ENCODE data around the gene RNF225.
"Not testable (repeated sequence)": the region's sequence is repeated elsewhere in the genome, so short reads cannot be mapped to it uniquely, and the experiment has no call there.

Gene RNF225

DNA sequence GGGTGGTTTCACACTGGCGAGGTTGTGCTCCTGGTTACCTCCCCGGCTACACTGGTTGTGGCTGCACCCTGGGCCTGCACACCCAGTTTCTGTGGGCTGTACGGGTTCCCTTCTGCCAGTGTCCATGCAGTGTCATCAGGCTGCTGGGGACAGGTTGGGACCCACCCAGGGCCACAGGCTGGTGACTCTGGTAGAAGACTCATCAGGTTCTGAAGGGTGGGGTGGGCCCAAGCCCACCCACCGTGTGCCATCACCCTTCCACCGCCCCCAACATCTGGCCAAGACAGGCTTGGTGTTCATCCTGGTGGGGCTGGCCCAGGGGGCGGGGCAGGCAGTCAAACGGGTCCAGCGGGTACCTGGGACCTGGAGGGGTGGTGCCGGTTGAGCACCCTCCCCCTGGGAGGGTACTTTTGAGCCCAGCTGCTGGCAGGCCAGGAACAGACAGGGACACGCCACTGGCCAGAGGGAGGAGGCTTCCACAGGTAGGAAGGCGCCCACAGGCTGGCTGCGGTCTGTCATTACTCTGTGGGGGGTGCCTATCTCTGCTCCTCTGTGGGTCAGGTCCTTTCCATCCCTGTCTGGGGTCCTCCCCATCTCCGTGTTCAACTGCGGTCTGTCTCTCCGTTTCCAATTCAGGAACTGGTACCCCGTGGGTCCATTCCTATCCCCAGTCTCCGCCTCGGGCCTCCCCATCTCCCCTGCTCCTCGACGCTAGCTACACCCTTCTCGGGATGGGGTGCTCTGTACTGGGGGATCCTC, at the start of gene RNF225:
Gene RNF225 (plus strand): TSS at position 437 of the 759 bp plus-strand sequence. CDS start 434 bp downstream, outside the sequence.
- no peak for DNase-seq (ENCODE audit: low spot score)
- no peak within 1 kb of the TSS for H3K27ac ChIP-seq
- TF ChIP-seq, protein P1, sequence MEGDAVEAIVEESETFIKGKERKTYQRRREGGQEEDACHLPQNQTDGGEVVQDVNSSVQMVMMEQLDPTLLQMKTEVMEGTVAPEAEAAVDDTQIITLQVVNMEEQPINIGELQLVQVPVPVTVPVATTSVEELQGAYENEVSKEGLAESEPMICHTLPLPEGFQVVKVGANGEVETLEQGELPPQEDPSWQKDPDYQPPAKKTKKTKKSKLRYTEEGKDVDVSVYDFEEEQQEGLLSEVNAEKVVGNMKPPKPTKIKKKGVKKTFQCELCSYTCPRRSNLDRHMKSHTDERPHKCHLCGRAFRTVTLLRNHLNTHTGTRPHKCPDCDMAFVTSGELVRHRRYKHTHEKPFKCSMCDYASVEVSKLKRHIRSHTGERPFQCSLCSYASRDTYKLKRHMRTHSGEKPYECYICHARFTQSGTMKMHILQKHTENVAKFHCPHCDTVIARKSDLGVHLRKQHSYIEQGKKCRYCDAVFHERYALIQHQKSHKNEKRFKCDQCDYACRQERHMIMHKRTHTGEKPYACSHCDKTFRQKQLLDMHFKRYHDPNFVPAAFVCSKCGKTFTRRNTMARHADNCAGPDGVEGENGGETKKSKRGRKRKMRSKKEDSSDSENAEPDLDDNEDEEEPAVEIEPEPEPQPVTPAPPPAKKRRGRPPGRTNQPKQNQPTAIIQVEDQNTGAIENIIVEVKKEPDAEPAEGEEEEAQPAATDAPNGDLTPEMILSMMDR (IDR thresholded peaks at IDR 0.05): no peak

DNA sequence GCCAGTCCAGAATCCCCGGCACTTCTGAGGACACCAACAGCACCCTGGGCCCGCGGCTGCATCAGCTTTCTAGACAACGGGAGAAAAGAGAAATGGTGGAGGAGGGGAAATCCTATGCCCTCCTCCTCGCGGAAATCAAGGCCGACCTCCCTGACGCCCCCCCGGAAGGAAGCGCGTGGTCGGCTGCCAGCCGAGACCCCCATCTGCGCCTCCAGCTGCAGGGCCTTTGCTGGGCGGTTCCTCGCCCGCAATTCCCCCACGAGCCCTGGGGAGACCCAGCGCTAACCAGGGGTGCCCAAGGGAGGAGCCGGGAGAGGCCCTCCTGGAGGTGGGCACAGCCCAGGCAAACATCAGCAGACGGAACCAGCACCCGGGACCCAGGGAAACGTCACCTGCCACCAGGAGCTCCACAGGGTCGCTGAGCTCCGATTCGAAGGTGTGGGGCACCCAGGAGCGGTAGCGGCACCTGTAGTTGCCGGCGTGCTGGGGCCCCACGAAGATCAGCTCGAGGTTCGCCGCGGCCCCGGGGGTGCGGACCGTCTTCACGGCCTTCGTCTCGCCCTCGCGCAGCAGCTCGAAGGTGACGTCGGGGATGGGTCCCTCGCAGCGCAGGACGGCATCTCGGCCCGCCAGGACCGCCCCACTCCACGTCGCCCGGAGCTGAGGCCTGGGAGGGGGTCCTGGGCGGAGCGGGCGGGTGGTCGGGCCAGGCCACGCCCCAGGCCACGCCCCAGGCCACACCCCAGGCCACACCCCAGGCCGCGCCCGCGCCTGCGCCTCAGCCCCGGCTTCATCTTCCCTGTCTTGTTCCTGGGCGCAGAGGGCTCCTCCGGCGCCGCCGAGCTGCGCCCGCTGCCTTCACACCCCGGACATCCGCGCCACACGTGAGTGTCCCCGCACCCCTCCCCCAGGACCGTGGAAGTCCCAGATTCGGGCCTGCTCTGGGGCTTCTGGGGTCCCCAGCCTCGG, 48.2 kb upstream of the RNF225 start:
- peak overlapping the region; percentile 86 for H3K4me3 ChIP-seq
- DNase-seq (ENCODE audit: low spot score): peak; percentile 83
- H3K27ac ChIP-seq: peak overlapping the region; percentile 67 to 95
- TF ChIP-seq, protein P1 (IDR thresholded peaks at IDR 0.05): no peak

More for the DNA sequence above, at the start of gene RNF225:
- H3K4me3 ChIP-seq: peak within 1 kb of the TSS; percentile 21

DNA sequence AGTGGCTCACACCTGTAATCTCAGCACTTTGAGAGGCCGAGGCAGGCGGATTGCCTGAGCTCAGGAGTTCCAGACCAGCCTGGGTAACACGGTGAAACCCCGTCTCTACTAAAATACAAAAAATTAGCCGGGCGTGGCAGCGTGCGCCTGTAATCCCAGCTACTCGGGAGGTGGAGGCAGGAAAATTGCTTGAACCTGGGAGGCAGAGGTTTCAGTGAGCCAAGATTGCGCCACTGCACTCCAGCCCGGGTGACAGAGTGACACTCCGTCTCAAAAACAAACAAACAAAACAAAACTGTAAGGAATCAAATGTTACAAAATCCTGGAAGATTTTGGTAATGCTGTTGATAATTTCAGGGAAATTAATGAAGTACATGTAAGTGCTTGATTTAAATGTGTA, 47.4 kb upstream of the RNF225 start:
- Histone ChIP-seq H3K27ac (peak overlapping the region; percentile 67 to 95), H3K4me3 (peak overlapping the region; percentile 86)
- DNase-seq (ENCODE audit: low spot score): not testable (repeated sequence)

DNA sequence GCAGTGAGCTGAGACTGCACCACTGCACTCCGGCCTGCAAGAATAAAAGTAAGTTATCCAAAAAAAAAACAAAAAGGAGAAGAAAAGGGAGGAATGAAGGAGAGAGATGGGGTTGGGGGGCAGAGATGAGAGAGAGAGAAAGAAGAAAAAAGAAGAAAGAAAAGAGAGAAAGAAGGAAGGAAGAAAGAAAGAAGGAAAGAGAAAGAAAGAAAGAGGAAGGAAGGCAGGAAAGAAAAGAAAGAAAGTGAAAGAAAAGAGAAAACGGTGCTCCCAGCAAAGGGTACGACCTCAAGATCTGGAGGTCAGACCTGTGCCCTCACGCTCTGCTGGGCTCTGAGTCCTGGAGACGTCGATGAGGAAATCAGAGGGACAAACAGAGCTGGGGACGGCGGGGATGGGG, 45.9 kb upstream of the RNF225 start:
- TF ChIP-seq, protein P1 (IDR thresholded peaks at IDR 0.05): no peak
- no peak overlapping the region for H3K27ac ChIP-seq
- peak overlapping the region; percentile 18 for H3K4me3 ChIP-seq
- no peak for DNase-seq (ENCODE audit: low spot score)

DNA sequence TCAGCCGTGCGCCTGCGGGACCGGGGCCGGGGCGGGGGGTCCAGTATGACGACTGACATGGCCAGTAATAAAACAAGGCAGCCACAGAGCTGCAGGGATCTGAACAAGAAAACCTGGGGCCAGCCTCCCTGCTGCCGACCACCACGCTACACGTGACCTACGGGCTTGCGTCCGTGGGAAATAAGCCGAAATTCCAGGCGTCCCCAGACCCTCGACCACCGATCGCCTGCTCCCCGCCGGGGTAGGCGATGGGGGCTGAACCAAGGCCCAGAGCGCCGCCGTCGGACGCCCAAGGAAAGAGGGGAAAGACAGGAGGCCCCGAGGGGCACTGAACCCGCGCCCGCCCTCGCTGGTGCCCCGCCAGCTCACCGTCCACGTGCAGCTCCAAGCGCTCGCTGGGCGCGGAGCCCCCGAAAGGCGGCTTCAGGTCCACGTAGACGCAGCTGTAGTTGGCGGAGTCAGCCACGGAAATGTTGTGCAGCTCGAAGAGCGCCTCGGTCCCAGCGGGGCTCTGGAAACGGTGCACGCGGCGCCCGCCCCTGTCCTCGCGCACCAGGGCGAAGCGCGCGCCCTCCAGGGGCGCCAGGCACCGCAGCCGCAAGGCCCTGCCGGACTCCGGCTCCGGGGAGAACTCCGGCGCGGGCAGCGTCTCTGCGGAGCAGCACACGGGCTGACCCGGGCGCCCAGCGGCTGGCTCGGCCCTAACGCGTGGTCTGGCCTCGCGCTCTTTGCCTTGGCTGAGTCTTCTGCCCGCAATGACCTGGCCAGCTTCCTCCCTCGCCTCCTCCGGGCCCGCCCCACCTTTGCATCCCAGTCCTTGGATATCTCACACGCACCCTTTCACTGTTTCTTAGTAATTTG, 45.2 kb upstream of the RNF225 start:
- DNase-seq (ENCODE audit: low spot score): no peak
- H3K27ac ChIP-seq: no peak overlapping the region
- H3K4me3 ChIP-seq: peak overlapping the region; percentile 18

DNA sequence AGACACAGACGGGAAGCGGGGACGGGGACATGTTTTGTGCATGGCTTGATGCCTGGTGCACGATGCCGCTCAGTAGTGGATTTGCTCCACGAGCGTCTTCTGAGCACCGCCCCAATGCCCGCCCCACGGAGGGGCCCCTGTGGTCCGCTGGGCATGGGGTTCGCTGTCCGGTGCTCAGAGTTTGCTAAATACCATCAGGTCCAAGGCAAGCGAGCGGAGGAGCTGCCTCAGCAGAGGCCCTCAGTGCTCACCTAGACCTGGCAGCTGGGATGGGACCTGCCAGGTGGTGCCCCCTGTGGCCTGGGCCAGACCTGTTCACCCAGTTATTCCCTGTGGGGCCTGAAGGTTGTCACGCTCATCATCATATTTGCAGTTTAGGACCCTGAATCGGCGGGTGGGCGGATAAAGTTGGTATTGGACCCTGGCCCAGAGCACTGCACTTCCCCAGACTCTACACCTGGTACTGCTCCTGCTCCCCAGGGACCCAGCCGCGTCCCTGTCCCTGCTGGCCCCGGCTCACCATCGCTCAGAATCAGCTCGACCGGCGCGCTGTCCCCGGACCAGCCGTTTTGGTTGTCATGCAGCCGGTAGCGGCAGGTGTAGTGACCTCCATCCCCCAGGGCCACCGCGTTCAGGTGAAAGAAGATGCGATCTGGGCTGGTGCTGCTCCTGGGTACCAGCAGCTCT, 44.4 kb upstream of the RNF225 start:
- TF ChIP-seq, protein P1 (IDR thresholded peaks at IDR 0.05): no peak
- DNase-seq (ENCODE audit: low spot score): no peak
- H3K4me3 ChIP-seq: peak overlapping the region; percentile 18
- no peak overlapping the region for H3K27ac ChIP-seq

More for the DNA sequence above, 45.2 kb upstream of the RNF225 start:
- TF ChIP-seq, protein P1 (IDR thresholded peaks at IDR 0.05): no peak
